Neural progenitor cell (in vitro differentiated cells): Measurements from ENCODE around the gene SPIRE2.

Source experiments
- EZH2 ChIP-seq: fragments of 200-600 bp; sonication (generic); IDR thresholded peaks from 2 replicates; pipeline ENCODE4 v1.6.1; 2017; ENCODE audit warnings: antibody characterized with exemption, mild to moderate bottlenecking, moderate library complexity
- EZH2phosphoT487 ChIP-seq: fragments of 200-600 bp; sonication (generic); IDR thresholded peaks from 2 replicates; pipeline ENCODE4 v1.6.1; 2017; ENCODE audit warnings: antibody characterized with exemption
- TF ChIP-seq, protein P1 (sequence below): fragments of 200-600 bp; sonication (generic); IDR thresholded peaks from 2 replicates; pipeline ENCODE4 v1.5.1; 2017; ENCODE audit warnings: antibody characterized with exemption, mild to moderate bottlenecking

DNA sequence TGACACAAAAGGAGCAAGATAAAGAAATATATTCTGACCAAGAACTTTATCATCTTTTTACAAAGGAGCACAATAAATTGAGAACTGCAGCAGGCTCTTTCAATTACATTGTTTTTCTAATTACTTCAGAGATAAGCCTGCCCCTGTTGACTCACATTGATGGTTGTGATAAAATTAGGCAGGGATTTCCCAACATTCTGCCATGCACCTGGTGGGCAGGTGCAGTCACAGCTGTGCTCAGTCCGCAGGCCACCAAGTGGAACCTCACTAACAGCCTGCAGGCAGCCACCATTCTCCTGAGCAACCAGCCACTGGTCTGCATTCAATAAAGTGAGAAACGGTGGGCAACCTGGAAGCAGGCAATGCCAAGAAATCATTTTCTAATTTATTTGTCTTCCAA is 17.0 kb upstream of the SPIRE2 start:
- TF ChIP-seq, protein P1, sequence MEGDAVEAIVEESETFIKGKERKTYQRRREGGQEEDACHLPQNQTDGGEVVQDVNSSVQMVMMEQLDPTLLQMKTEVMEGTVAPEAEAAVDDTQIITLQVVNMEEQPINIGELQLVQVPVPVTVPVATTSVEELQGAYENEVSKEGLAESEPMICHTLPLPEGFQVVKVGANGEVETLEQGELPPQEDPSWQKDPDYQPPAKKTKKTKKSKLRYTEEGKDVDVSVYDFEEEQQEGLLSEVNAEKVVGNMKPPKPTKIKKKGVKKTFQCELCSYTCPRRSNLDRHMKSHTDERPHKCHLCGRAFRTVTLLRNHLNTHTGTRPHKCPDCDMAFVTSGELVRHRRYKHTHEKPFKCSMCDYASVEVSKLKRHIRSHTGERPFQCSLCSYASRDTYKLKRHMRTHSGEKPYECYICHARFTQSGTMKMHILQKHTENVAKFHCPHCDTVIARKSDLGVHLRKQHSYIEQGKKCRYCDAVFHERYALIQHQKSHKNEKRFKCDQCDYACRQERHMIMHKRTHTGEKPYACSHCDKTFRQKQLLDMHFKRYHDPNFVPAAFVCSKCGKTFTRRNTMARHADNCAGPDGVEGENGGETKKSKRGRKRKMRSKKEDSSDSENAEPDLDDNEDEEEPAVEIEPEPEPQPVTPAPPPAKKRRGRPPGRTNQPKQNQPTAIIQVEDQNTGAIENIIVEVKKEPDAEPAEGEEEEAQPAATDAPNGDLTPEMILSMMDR = no peak
- no peak for TF ChIP-seq EZH2phosphoT487
- no peak for TF ChIP-seq EZH2
